Activated T-cell treated with anti-CD3 and anti-CD28 coated beads, Interleukin-2, amount 50 U/mL, for 24 hours (primary cell): ENCODE results near the gene ACLY.

Experiments used
- DNase-seq: peaks from one replicate; pipeline ENCODE4 v3.0.0-alpha.2; 2020
- H3K27ac Mint-ChIP-seq: 2 replicates; pipeline ENCODE4 v1.8.0; 2020; ENCODE audit warnings: mild to moderate bottlenecking, mixed read lengths
- H3K27me3 Mint-ChIP-seq: 2 replicates; pipeline ENCODE4 v1.8.0; 2020; ENCODE audit warnings: mixed read lengths
- H3K36me3 Mint-ChIP-seq: 2 replicates; pipeline ENCODE4 v1.8.0; 2020; ENCODE audit warnings: low read depth, mixed read lengths
- H3K4me1 Mint-ChIP-seq: 2 replicates; pipeline ENCODE4 v1.8.0; 2020; ENCODE audit warnings: low read depth, mixed read lengths
- H3K4me3 Mint-ChIP-seq: 2 replicates; pipeline ENCODE4 v1.8.0; 2020; ENCODE audit warnings: mild to moderate bottlenecking, moderate library complexity, mixed read lengths
- H3K9me3 Mint-ChIP-seq: 2 replicates; pipeline ENCODE4 v1.8.0; 2020; ENCODE audit warnings: mixed read lengths

The ACLY gene

GRCh38 chr17:41918314-41919164 is at the start of gene ACLY:
Gene ACLY, minus strand, starts transcription at chr17:41918951. Its CDS starts 5,078 bp downstream, at chr17:41913873.
- peak within 1 kb of the TSS; percentile 95 for H3K27ac Mint-ChIP-seq
- no peaks in the 10 kb centered on the region for H3K9me3 Mint-ChIP-seq
- DNase-seq, result peak; percentile 97
- no peaks in the 10 kb centered on the region for H3K27me3 Mint-ChIP-seq
- H3K36me3 Mint-ChIP-seq, result peaks cover 43% of the 10 kb centered on the region
- H3K4me1 Mint-ChIP-seq, result peaks cover 45% of the 10 kb centered on the region
- peak within 1 kb of the TSS; percentile 93 for H3K4me3 Mint-ChIP-seq

GRCh38 chr17:41967921-41968578 is 49.3 kb upstream of the ACLY start:
- no peaks in the 10 kb centered on the region for H3K27me3 Mint-ChIP-seq
- peaks cover 58% of the 10 kb centered on the region for H3K36me3 Mint-ChIP-seq
- peak overlapping the region; percentile 84 for H3K4me3 Mint-ChIP-seq
- no peak for DNase-seq
- peak overlapping the region; percentile 90 for H3K27ac Mint-ChIP-seq
- no peaks in the 10 kb centered on the region for H3K9me3 Mint-ChIP-seq
- H3K4me1 Mint-ChIP-seq, result peaks cover 55% of the 10 kb centered on the region

GRCh38 chr17:41967141-41967920 is 48.6 kb upstream of the ACLY start:
- H3K4me1 Mint-ChIP-seq, result peaks cover 54% of the 10 kb centered on the region
- no peaks in the 10 kb centered on the region for H3K9me3 Mint-ChIP-seq
- no peak for DNase-seq
- peaks cover 51% of the 10 kb centered on the region for H3K36me3 Mint-ChIP-seq
- H3K27ac Mint-ChIP-seq, result peak overlapping the region; percentile 90
- peak overlapping the region; percentile 84 for H3K4me3 Mint-ChIP-seq
- no peaks in the 10 kb centered on the region for H3K27me3 Mint-ChIP-seq

- Mint-ChIP-seq H3K4me1 (peaks cover 49% of the 10 kb centered on the region), H3K4me3 (peak within 1 kb of the TSS; percentile 84), H3K9me3 (no peaks in the 10 kb centered on the region), H3K27me3 (no peaks in the 10 kb centered on the region), H3K36me3 (peaks cover 44% of the 10 kb centered on the region), H3K27ac (peak within 1 kb of the TSS; percentile 90)
- peak; percentile 94 for DNase-seq
These were observed 47.9 kb upstream of the ACLY start, which contains the start of gene CNP for GRCh38 chr17:41966463-41967140. Gene CNP, plus strand, starts transcription at chr17:41966795. Its CDS starts 90 bp downstream, at chr17:41966885.

GRCh38 chr17:41965694-41966462 is 47.1 kb upstream of the ACLY start:
- DNase-seq, result peak; percentile 76
- Mint-ChIP-seq H3K36me3 (peaks cover 36% of the 10 kb centered on the region), H3K4me3 (peak overlapping the region; percentile 84), H3K27ac (peak overlapping the region; percentile 88), H3K27me3 (no peaks in the 10 kb centered on the region), H3K4me1 (peaks cover 44% of the 10 kb centered on the region), H3K9me3 (no peaks in the 10 kb centered on the region)

- no peak overlapping the region for H3K27ac Mint-ChIP-seq
- peaks cover 7% of the 10 kb centered on the region for H3K36me3 Mint-ChIP-seq
- DNase-seq, result peak; percentile 78
- H3K4me3 Mint-ChIP-seq, result no peak overlapping the region
- H3K4me1 Mint-ChIP-seq, result peaks cover 24% of the 10 kb centered on the region
- H3K27me3 Mint-ChIP-seq, result no peaks in the 10 kb centered on the region
- H3K9me3 Mint-ChIP-seq, result no peaks in the 10 kb centered on the region
These were observed 44.1 kb upstream of the ACLY start for GRCh38 chr17:41962768-41963434.

GRCh38 chr17:41962111-41962510 is 43.4 kb upstream of the ACLY start:
- no peaks in the 10 kb centered on the region for H3K27me3 Mint-ChIP-seq
- H3K27ac Mint-ChIP-seq, result peak overlapping the region; percentile 37
- H3K4me3 Mint-ChIP-seq, result no peak overlapping the region
- H3K9me3 Mint-ChIP-seq, result no peaks in the 10 kb centered on the region
- no peaks in the 10 kb centered on the region for H3K36me3 Mint-ChIP-seq
- no peak for DNase-seq
- peaks cover 16% of the 10 kb centered on the region for H3K4me1 Mint-ChIP-seq

GRCh38 chr17:41959336-41960095 is 40.8 kb upstream of the ACLY start:
- no peak overlapping the region for H3K4me3 Mint-ChIP-seq
- no peaks in the 10 kb centered on the region for H3K27me3 Mint-ChIP-seq
- H3K27ac Mint-ChIP-seq, result no peak overlapping the region
- H3K4me1 Mint-ChIP-seq, result peaks cover 3% of the 10 kb centered on the region
- H3K36me3 Mint-ChIP-seq, result no peaks in the 10 kb centered on the region
- no peak for DNase-seq
- H3K9me3 Mint-ChIP-seq, result no peaks in the 10 kb centered on the region

- DNase-seq, result no peak
- H3K27ac Mint-ChIP-seq, result no peak overlapping the region
- H3K9me3 Mint-ChIP-seq, result no peaks in the 10 kb centered on the region
- H3K4me1 Mint-ChIP-seq, result peaks cover 3% of the 10 kb centered on the region
- no peaks in the 10 kb centered on the region for H3K36me3 Mint-ChIP-seq
- no peaks in the 10 kb centered on the region for H3K27me3 Mint-ChIP-seq
- H3K4me3 Mint-ChIP-seq, result no peak overlapping the region
These were observed 40.2 kb upstream of the ACLY start for GRCh38 chr17:41959030-41959335.

GRCh38 chr17:41957869-41958439 is 39.2 kb upstream of the ACLY start:
- Mint-ChIP-seq H3K27ac (no peak overlapping the region), H3K4me1 (peaks cover 2% of the 10 kb centered on the region), H3K36me3 (no peaks in the 10 kb centered on the region), H3K27me3 (no peaks in the 10 kb centered on the region), H3K4me3 (no peak overlapping the region), H3K9me3 (no peaks in the 10 kb centered on the region)
- no peak for DNase-seq

GRCh38 chr17:41957031-41957868 is 38.5 kb upstream of the ACLY start:
- Mint-ChIP-seq H3K36me3 (no peaks in the 10 kb centered on the region), H3K4me3 (no peak overlapping the region), H3K27ac (no peak overlapping the region), H3K4me1 (no peaks in the 10 kb centered on the region), H3K9me3 (no peaks in the 10 kb centered on the region), H3K27me3 (no peaks in the 10 kb centered on the region)
- no peak for DNase-seq

GRCh38 chr17:41956522-41956921 is 37.8 kb upstream of the ACLY start:
- Mint-ChIP-seq H3K9me3 (no peaks in the 10 kb centered on the region), H3K4me3 (no peak overlapping the region), H3K4me1 (no peaks in the 10 kb centered on the region), H3K27me3 (no peaks in the 10 kb centered on the region), H3K36me3 (no peaks in the 10 kb centered on the region), H3K27ac (no peak overlapping the region)
- no peak for DNase-seq
